Cerebellar cortex (tissue), 1 donor: ENCODE measurements around the gene ZBTB20.

Experiments used
- DNase-seq: peaks from one replicate; pipeline ENCODE4 v3.0.0-alpha.2; 2015; ENCODE audit warnings: low spot score

Gene ZBTB20

DNA sequence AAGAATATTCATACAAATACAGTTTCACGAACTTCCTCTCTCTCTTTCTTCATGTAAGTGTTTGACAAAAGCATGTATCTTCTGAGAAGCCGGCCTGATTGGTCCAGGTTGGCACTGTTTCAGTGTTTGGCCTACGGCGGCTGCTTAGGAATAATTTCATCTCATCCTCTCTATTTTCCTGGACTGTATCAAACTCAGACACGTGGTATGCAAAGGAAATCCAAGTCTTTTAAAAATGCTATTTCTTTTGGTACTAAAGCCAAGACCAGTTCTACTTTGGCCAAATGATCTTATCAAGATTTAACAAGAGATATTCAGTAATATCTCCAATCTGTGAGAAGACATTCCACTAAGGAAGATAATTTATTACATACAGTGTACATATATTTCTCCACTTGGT, 700.5 kb downstream of the ZBTB20 start:
- peak; percentile 78 for DNase-seq

DNA sequence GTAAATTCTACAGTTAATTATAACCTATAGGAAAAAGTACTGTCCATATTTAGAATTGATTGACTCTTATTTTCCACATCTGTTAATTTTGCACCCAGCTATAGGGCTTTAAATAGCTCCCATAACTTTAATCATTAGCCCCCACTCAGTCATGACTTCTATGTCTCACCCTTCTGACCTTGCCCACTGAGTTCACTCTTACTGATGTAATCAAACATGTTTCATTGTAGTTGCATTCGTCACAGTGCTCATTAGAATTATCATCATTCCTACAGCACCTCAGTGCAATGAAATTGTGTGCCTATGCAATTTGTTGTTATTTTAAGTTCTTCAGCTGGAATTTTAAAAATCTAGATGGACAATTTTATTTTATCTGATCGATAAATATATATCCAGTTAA, 701.9 kb downstream of the ZBTB20 start:
- DNase-seq, result no peak

DNA sequence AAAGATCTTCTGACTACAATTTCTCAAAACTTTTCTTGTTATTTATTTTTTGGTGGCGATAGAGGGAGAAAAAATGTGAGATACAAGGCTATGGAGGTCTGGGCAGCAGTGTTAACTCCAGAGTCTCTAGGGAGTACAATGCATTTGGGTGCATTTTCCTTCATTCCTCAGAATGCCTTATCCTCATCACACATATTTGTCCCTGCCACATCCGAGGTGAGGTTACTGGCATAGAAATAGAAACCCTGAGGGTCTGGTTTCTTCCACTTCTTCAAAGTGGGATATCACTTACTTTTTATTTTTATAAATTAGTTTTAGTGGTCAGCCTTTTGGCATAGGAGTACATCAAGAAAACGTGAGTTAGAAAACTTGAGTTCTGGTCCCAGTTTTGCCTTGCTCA, 702.9 kb downstream of the ZBTB20 start:
- no peak for DNase-seq

DNA sequence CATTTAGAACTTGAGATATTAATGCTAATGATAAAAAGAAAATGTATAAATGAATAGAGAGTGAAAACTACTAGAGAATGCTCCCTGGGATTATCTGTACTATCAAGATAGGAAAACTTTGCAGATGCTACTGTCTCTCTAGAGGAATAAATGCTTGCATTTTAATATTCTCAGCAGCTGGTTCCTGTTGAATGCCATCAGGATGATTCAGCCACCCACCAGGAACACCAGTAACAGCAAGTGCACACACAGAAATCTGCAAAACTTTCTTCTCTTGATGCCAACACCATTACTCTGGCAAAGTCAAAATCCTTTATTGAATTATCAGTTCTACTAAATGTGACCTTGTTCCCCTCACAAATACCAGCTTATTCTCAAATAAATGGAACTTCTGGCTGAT, 704.8 kb downstream of the ZBTB20 start:
- DNase-seq, result no peak

DNA sequence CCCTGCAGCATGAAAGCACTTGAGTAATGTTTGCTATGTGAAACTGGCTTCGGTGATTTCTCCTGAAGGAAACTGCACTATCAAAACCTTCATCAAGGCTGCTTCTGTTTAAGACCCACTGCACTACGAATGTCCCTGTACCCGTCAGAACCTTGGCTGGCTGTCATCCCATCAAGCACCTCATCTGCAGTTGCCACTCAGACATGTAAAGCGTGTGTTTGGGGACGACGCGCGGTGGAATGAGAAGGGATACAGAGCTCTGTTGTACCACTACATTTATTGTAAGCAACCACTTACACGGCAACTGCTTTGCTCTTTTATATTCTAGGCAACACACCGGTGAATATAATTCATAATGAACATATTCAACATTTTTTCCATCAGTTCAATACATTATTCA, 705.7 kb downstream of the ZBTB20 start:
- DNase-seq, result no peak

DNA sequence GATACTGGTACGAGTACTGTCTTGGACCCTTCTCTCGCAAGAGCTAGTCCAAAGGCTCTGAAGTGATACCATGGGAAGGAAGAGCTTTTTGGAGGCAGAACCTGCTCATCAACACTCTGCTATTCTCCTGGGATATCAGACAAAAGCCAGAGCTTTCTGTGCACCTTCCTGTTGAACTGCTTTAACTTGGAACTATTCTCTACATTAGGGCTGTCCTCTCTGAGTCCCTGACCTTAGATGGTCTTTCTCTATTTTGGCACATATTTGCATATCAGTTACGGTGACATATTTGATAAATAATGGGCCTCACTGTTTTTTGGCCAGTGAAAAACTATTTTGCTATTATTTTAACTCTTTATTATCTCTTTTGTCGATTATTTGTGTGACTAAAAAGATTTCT, 706.4 kb downstream of the ZBTB20 start:
- no peak for DNase-seq

DNA sequence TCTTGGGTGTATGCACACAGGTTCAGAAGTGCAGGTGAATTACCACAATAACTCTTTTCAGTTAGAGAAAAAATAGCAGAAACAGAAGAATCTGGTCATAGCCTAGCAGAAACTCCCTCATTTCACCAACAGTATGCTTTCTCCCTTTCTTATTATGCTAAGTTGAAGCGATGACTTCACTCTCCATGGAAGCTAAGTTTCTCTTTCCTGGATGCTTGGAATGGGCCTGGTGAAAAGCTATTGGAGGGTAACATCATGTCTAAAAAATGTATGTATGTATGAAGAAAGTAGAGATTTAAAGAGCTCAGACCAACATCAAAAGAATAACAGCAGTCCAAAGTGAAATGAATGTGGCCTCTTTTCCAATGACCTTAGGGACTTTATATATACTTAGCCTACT, 707.8 kb downstream of the ZBTB20 start:
- no peak for DNase-seq

DNA sequence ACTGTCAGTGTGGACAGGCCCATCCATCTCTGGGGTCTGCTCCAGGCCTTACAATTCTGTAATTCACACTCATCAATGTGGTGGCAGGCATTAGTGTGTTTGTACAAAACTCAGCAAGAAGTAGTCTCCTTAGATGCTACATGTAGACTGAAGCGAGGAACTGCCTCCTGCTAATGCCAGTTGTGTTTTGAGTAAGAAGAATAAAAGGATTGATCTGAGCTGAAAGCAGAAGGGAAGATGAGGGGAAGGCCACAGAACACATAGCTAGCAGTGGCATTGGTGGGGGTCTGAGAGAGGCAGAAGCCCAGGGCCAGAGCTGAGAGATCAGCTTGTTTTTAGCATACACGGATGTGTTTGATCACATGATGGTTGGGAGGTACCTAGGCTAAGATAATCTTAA, 709.2 kb downstream of the ZBTB20 start:
- no peak for DNase-seq

DNA sequence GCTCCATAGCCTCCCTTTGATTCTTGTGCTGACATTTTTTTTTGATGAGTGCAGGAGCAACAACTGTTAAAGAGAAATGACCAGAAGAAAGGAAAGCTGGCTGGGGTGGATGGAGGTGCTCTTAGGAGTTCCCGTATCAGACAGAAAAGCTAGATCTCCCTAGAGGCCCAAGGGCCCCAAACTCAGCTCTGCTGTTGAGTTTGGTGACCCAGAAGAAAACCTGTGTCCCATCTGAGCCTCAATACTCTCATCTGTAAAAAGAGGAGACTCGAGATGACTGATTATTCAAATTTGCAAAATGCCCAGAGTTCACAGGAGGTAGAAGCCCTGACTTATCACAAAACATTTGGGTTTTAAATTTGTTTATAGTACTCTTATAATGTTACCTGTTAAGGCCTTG, 710.9 kb downstream of the ZBTB20 start:
- no peak for DNase-seq

DNA sequence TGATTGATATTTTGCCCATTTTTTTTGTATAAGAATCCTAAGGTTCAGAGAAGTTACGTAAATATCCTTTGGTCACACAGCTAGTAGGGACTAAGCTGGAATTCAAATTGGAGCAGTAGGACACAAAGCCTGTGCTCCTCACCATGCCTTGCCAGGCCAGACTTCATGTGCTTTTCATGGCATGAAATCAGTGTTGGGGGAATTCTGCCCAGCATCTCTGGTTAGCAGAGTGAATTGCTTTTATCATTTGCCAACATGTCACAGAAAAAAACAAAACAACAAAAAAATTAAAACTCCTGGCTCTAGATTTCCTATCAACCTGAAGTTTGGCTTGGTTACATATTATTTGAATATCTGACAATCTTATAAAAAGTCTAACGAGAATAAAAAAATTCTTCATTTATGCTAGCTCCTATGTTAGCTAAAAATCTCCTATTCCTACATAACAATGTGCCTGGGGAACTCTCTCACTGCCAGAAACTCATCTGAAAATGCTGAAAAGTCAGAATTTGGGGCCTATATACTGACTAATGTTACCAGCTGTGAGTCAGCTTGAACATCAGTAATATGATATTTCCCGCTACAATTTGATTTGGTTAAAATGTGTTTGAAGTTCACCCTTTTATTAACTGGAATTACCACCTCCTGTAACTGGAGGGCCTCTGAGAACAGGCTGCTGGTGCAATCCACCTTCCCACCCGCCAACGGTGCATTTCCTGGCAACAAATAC, 711.5 kb downstream of the ZBTB20 start:
- DNase-seq, result no peak

DNA sequence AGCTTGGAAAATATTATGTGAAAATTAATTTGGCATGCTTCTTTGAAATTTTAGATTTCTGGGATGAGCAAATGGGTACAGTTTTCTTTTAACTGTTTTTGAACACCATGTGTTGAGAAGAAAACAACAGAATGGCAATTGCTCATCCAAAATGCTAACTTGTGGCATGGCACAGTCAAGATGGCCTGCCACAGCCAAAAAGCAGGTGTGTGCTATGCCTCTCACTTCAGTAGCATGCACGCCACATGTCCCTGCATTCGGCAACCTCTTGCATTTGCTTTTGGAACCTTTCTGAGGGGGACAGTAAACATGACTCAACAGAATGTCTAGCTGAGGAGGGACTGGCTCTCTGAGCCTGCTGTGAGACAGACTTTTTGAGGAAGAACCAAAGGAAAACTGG, 714.8 kb downstream of the ZBTB20 start:
- DNase-seq, result no peak

DNA sequence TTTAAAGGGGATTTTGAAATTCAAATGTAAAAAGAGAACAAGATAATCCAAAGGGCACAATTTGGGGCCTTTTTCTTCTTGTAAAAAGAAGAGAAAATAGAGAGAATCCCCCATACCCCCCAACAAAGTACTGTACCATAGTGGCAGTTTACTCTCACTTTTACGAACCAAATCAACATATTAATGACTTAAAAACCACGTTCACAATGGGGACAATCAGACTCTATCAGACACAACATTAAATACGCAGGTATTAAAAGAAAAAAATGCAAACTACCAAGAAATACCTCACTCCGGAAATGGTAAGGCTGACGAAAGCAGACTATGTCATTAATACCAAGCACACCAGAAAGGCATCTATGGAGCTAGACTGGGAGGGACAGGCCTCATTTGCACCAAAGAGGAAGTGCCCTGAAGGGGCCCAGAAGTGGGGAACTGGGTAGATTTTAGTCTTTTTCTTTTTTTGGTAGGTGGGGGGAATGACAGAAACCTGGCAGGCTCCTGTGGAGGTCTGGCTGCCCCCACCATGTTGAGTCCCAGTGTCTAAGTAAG, 719.0 kb downstream of the ZBTB20 start:
- DNase-seq, result no peak

DNA sequence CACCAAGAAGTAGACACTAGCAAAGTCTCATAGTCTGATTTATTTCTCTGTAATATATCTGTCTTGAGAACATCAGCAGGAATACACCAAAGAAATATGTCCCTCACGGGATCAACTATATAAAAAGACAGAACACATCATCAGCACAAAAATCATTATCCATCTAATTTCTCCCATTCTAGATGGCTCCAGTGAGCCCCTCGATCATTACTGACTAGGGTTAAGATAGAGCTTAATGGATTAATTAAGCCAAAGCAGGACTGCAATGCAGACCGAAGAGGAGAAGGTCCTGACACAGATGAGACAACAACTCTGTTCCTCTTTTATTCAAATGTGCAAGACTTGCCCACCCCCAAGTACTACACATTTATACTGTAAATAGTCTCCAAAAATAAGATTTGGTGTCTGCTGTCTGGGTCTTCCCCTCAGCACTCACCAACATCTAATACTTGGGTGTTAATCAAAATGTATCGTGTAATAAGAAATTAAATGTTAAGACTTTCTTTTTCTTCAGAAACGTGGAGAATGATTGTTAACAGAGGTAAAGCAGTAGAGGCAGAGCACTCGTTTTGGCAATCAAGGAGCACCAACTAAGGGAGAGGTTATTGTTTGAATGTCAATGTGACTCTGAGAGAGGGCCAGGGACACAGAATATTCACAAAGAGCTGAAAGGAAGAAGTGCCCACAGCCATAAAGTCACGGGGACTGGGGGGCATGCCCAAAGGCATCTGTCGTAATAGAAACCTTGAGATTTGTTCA, 719.6 kb downstream of the ZBTB20 start:
- no peak for DNase-seq

DNA sequence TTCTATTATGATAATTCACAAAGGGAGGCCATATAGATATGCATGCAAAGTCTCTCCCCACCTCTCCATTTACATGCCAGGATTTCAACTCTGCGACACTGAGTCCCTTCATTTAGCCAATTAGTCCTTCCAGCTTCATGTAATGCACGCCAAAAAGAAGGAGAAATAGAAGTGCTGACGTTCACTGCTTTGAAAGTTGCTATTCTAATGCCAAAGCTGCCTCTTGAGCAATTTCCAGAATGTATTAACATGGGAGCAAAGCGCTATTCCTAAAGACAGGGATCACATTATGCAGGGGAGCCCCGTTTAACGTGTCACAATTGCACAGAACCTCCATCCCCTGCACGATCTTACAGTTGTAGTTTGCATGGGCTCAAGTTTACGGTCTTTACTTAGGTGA, 722.8 kb downstream of the ZBTB20 start:
- no peak for DNase-seq

DNA sequence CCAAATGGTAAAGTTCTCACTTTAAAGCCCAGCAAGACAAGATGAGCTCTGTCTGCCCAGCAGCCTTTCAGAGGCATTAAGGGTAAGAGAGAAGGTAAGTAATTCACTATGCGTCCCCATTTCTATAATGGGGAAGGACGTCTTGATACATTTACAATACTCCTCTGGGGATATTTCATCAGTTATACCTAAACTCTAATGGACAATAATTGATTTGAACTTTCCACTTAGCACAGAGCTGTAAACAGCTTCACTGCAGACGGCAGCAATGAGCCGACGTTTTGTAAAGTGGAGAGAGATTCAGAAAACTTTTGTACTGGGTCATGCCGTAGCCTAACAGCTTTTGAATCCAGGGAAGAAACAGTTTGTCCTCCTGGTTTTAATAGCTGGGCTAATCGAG, 725.9 kb downstream of the ZBTB20 start:
- peak; percentile 37 for DNase-seq

DNA sequence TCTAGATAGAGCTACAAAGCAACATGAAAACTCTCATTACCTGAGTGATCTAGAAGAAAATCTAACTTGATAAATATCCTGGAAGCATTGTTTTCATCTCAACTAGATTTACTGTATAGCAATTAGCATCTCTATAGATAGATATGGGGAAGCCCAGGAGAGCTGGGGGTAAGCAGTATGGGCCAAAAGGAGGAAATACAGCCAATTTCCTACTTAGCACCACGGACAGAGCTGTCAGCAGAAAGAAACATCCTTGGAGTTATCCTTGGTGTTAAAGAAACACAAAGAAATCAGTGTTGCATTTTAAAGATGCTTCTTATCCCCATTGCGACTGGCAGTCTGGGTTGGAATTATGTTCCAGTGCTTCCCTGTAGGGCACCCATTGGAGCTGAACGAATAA, 727.0 kb downstream of the ZBTB20 start:
- peak; percentile 44 for DNase-seq

DNA sequence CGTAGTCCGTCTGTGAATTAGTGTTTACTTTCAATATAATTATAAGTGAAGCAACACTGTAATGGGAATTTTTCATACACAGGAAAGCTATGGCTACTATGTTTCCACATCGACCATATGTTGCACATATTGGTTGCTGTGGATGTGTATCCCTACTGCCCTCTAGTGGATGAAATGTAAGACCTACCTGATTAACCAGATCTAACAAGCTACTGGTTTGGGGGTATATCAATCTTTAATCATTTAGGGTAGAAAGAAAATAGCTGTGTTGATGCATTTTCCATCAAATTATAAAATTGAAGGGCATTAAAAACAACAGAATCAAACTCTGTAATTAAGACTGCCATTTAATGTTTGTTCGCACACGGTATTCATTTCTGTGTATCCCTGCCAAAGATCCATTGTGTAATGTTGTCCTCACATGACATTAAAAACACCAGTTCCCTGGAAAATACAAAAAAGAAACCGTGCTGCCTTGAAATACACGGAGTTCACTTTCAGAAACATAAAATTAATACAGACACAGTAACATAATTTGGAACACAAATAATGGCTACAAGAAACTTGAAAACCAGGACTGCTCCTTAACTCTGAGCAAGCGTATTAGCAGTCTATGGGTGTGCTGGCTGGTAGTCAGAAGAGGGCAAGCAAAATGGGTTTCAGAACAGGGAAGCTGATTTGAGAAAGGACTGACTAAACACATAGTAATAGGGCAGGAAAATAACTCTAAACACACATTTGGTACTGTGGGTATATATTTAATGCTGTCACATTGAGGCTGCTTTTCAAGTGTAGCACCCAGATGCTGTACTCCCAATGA, 728.2 kb downstream of the ZBTB20 start:
- peak; percentile 89 for DNase-seq

DNA sequence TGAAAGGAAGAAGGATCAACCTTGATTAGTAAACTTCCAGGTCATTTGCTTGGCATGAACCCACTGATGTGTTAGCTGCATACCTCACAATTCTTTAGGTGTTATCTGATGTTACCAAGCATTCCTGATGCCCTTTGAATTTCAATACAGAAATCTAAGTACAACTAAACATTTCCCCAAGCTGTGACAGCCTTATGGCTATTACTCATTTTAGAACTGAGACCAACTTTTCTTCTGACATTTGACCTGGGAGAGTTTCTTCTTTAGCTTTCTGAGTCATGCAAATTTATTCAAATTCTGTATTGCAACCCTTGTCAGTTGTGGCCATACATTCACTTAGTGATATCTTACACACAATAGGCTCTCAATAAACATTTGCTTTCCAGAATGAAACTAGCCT, 729.0 kb downstream of the ZBTB20 start:
- no peak for DNase-seq

DNA sequence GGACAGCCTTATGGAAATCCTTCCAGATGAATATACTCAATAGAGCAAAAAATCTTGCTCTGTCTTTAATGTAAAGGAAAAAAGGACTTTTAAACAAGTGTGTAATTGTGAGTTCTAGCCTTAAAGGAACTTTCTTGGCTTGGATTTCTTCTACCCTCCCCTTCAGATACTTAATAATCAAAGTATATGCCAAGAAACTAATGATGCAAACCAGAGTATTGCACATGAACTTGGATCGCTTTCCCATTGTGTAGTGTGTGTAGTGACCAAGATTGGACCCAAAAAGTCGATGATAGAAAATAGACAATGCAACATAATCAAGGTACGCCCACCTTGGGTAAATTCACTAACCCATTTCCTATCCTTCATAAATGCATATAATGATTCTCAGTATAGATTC, 729.4 kb downstream of the ZBTB20 start:
- no peak for DNase-seq

DNA sequence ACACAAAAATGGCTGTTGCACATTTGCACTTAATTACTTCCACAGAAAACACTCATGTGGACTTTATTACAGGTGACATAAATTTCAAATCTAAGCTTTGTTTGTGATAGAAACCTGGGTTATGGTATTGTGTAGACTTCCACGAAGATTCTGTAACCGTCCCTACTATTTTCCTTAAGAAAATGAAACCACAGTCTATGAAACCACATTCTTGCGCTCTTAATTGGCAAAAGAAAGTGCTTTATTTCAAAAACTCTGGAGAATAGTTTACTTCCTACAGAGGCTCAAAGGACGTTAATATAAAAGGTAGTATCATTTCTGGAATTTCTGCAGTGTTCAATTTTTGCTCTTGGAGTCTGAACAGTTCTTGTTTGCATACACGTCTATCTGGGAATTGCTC, 729.8 kb downstream of the ZBTB20 start:
- no peak for DNase-seq

DNA sequence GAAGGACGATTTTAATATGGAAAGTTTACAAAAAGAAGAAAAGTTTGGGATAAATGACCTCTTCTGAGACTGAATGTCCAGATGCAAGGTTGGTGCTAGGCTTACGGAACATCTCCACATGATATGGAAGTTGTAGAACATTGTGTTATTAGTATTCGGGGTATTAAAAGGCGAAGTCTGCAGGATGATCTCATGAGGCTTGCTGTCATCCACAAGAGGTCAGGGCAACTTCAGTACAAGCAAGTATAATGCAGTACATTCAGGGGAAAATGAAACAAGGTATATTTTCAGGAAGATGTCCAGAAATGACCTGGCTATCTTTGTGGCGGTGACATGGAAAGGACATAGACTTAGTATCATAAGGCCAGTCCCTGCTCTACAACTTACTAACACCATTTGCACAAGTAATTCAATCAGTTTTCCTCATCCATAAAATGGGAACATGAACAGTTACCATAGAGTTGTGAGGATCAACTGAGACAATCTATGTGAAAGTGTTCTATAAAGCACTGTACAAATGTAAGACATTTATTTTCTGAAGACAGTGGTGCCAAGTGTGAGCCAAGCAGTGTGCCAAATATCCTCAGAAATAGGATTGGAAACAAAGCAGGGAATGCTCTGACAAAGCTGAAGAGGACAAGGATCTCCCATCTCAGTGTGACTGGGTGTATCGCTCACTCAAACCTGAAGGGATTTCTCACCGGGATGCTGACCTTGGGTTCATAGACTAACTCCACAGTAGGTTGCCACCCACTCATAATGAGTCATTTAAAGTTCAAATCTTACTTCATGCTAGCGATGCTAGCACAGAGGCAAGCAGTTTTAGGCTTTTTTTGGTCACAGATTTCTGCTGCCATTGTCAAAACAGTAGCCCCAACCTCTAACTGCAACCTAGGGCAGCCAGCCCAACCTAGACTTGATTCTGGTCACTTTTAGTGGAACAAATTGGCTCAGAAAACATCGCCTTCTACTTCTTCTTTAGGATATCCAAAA, 735.0 kb downstream of the ZBTB20 start:
- no peak for DNase-seq
